Hepatocyte (in vitro differentiated cells): ENCODE data around the gene ABTB1. TPM values are rescaled to one million over a fixed set of nuclear protein-coding genes. Genes with fewer than 3 reads are reported as not detected.

Experiments
- DNase-seq: peaks from one replicate; pipeline ENCODE4 v3.0.0-alpha.2; 2016; ENCODE audit warnings: low spot score
- H2AFZ ChIP-seq: fragments of 200-600 bp; sonication (generic); 2 replicates; pipeline ENCODE4 v1.6.0; 2016; ENCODE audit warnings: antibody characterized with exemption, mild to moderate bottlenecking
- H3K27ac ChIP-seq: fragments of 200-600 bp; sonication (generic); 2 replicates; pipeline ENCODE4 v1.5.1; 2016; ENCODE audit warnings: mild to moderate bottlenecking
- H3K27me3 ChIP-seq: fragments of 200-600 bp; sonication (generic); 2 replicates; pipeline ENCODE4 v1.6.1; 2016
- H3K36me3 ChIP-seq: fragments of 200-600 bp; sonication (generic); replicated peaks from 2 replicates; pipeline ENCODE4 v1.5.1; 2016; ENCODE audit warnings: low read depth; ENCODE audit not compliant: insufficient read depth
- H3K4me1 ChIP-seq: fragments of 200-600 bp; sonication (generic); 2 replicates; pipeline ENCODE4 v1.5.1; 2016; ENCODE audit warnings: mild to moderate bottlenecking, moderate library complexity; ENCODE audit not compliant: insufficient read depth
- H3K4me2 ChIP-seq: fragments of 200-600 bp; sonication (generic); 2 replicates; pipeline ENCODE4 v1.6.0; 2016
- H3K4me3 ChIP-seq: fragments of 200-600 bp; sonication (generic); 2 replicates; pipeline ENCODE4 v1.5.1; 2016; ENCODE audit warnings: mild to moderate bottlenecking
- H3K79me2 ChIP-seq: fragments of 200-600 bp; sonication (generic); 2 replicates; pipeline ENCODE4 v1.6.0; 2017; ENCODE audit warnings: mild to moderate bottlenecking
- H3K9me2 ChIP-seq: fragments of 200-600 bp; sonication (generic); replicated peaks from 2 replicates; pipeline ENCODE4 v1.6.0; 2017; ENCODE audit warnings: mild to moderate bottlenecking; ENCODE audit not compliant: insufficient read depth
- H3K9me3 ChIP-seq: fragments of 200-600 bp; sonication (generic); 2 replicates; pipeline ENCODE4 v1.5.1; 2016; ENCODE audit warnings: low read depth, mild to moderate bottlenecking
- H4K20me1 ChIP-seq: fragments of 200-600 bp; sonication (generic); 2 replicates; pipeline ENCODE4 v1.6.0; 2016; ENCODE audit warnings: mild to moderate bottlenecking; ENCODE audit not compliant: insufficient read depth, poor library complexity, severe bottlenecking
- EZH2 ChIP-seq: fragments of 200-600 bp; sonication (generic); IDR thresholded peaks from 2 replicates; pipeline ENCODE4 v1.6.1; 2016; ENCODE audit warnings: antibody characterized with exemption, mild to moderate bottlenecking, borderline replicate concordance
- EZH2phosphoT487 ChIP-seq: fragments of 200-600 bp; sonication (generic); IDR thresholded peaks from one replicate; pipeline ENCODE4 v1.6.1; 2018; ENCODE audit warnings: antibody characterized with exemption, mild to moderate bottlenecking, low read depth, moderate library complexity; ENCODE audit not compliant: unreplicated experiment, severe bottlenecking
- WGBS: methylation state at CpG from one replicate; pipeline ENCODE4 v1.1.6; 2016; ENCODE audit warnings: low lambda C conversion rate; ENCODE audit errors: missing lambda C conversion rate; 5-methylcytosine and 5-hydroxymethylcytosine counted together
- polyA plus RNA-seq: library from polyadenylated mRNA; unstranded; fragments of >200 nt; fragmentation: Nextera tagmentation; extraction: Ambion mirVana; gene quantifications from 2 replicates; pipeline ENCODE4 v1.2.1, GENCODE V29; 2016
- total RNA-seq: library from RNA; depleted of rRNA; stranded (reverse); fragments of >200 nt; gene quantifications from 2 replicates; pipeline ENCODE4 v1.2.3, GENCODE V29; 2014
- TF ChIP-seq, protein P1 (sequence below): fragments of 200-600 bp; sonication (generic); IDR thresholded peaks from 2 replicates; pipeline ENCODE4 v1.5.1; 2016; ENCODE audit warnings: antibody characterized with exemption, mild to moderate bottlenecking; ENCODE audit not compliant: poor library complexity

The ABTB1 gene
- total and polyA plus RNA-seq, 2 experiments from 2014 or later: 4.7 to 13.8 TPM

DNA sequence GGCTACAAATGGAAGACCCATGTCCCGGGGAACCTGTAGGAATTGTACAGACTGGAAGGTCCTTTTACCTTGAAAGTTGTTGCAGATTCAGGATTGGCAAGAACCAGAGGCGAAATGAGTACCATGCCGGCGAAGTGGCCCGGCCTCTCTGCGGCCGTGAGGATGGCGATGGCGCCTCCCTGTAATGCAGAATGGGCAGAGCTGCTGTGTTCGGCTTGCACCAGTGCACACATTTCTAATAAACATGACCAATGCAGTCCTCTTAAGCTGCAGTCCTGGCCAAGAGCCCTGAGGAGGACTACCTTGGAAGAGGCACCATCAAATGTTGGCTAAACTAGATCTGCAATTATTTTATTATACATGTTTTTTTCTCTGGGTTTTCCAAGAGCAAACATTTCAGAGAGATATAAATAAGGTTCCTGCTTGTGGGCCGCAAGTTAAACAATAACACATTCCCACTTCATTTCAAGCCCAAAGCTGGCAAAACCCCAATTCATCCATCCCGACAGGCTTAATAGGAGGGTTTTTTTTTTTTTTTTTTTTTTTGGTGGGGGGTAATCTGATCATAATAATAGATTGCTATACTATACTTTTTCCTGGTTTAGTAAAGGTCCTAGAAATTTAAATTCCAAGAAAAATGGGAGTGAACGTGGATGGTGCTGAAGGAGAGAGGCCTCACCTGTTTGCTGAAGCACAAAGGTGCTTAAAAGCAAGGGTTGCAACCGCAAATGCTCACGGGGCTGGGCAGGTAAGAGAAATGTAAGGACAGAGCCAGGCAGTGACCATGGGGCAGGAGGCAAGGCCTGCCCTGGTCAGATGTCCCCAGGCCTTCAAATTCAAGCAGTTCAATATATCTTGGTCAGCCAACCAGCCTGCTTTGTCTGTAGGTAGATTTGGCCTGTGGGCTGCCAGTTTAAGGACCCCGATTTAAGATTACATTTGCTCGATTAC is 48.5 kb downstream of the ABTB1 start:
- Histone ChIP-seq H3K4me2 (no peak overlapping the region), H3K36me3 (no peaks in the 10 kb centered on the region), H3K79me2 (no peaks in the 10 kb centered on the region), H3K4me1 (peaks cover 4% of the 10 kb centered on the region), H3K27me3 (no peaks in the 10 kb centered on the region), H2AFZ (no peak overlapping the region), H3K9me3 (no peaks in the 10 kb centered on the region), H3K27ac (no peak overlapping the region), H3K4me3 (no peak overlapping the region), H4K20me1 (no peaks in the 10 kb centered on the region), H3K9me2 (no peaks in the 10 kb centered on the region)
- TF ChIP-seq EZH2phosphoT487: no peak
- TF ChIP-seq, protein P1, sequence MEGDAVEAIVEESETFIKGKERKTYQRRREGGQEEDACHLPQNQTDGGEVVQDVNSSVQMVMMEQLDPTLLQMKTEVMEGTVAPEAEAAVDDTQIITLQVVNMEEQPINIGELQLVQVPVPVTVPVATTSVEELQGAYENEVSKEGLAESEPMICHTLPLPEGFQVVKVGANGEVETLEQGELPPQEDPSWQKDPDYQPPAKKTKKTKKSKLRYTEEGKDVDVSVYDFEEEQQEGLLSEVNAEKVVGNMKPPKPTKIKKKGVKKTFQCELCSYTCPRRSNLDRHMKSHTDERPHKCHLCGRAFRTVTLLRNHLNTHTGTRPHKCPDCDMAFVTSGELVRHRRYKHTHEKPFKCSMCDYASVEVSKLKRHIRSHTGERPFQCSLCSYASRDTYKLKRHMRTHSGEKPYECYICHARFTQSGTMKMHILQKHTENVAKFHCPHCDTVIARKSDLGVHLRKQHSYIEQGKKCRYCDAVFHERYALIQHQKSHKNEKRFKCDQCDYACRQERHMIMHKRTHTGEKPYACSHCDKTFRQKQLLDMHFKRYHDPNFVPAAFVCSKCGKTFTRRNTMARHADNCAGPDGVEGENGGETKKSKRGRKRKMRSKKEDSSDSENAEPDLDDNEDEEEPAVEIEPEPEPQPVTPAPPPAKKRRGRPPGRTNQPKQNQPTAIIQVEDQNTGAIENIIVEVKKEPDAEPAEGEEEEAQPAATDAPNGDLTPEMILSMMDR: no peak
- no peak for TF ChIP-seq EZH2
- WGBS: 92% methylated on average over 17 of the region's 17 CpGs
- no peak for DNase-seq

DNA sequence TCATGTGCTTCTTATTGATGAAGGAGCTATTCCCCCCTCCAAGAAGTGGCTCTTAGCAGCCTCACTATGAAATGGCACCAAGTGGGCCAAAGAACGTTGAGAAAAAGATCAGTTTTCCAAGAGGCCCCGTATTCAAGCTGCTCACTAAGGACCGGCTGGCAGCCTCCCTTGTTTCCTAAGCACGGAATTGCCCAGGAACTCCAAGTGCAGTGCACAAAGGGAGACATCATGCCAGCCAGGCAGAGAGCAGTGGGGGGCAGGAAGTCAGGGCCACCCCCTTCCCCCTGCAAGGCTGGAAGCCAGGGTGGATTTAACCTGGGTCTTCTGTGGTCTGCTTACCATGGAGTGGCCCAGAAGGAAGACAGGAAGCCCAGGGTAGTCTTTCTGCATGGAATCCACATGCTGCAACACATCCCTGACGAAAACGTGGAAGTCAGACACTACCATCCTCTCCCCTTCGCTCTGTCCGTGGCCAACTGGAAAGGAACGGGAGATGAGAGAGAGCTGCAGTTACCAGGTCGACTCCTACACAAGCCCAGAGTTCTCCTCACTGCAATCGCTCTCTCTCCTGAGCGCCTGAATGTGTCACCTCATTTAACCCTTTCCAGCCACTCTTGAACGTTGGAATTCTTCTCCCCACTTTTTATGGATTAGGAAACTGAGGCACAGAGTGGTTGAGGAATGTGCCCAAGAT is 49.5 kb downstream of the ABTB1 start:
- no peaks in the 10 kb centered on the region for H3K9me2 ChIP-seq
- H3K4me2 ChIP-seq: no peak overlapping the region
- H3K27me3 ChIP-seq: no peaks in the 10 kb centered on the region
- H3K9me3 ChIP-seq: no peaks in the 10 kb centered on the region
- 42% methylated on average over 13 of the region's 13 CpGs for WGBS
- H3K79me2 ChIP-seq: no peaks in the 10 kb centered on the region
- H2AFZ ChIP-seq: no peak overlapping the region
- TF ChIP-seq EZH2 (no peak), EZH2phosphoT487 (no peak)
- TF ChIP-seq, protein P1: no peak
- H3K4me3 ChIP-seq: no peak overlapping the region
- H4K20me1 ChIP-seq: no peaks in the 10 kb centered on the region
- H3K36me3 ChIP-seq: no peaks in the 10 kb centered on the region
- no peak overlapping the region for H3K27ac ChIP-seq
- no peak for DNase-seq
- peaks cover 4% of the 10 kb centered on the region for H3K4me1 ChIP-seq

DNA sequence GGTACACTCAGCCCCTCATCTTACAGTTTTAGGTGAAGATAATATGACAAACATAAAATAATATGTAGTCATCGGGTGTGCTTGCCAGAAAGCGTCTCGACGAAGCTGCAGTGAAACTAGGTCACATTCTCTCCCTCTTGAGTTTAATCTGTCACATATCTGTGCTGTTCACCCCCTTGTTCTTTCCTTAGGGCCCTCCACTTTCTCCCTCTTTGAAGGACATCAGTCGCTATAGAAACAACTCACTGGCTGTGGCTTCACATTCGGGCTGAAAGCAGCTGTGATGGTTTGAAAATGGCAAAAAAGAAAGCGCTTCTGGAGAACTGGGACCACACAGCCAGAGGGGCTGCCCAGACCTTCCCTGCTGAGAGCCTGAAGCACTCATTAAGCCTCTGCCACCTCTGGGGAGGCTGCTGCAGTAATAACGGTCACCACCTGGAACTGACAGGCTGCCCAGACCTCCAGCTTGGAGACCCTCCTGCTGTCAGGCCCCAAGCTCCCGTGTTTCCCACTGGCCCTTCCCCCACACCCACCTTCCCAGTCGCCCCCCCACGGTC is 50.3 kb downstream of the ABTB1 start:
- Histone ChIP-seq H3K4me1 (peaks cover 4% of the 10 kb centered on the region), H2AFZ (no peak overlapping the region), H3K36me3 (no peaks in the 10 kb centered on the region), H3K9me2 (no peaks in the 10 kb centered on the region), H3K27me3 (no peaks in the 10 kb centered on the region), H4K20me1 (no peaks in the 10 kb centered on the region), H3K4me3 (no peak overlapping the region), H3K4me2 (no peak overlapping the region), H3K9me3 (no peaks in the 10 kb centered on the region), H3K79me2 (no peaks in the 10 kb centered on the region), H3K27ac (no peak overlapping the region)
- no peak for DNase-seq
- WGBS: 53% methylated on average over 11 of the region's 11 CpGs
- TF ChIP-seq, protein P1: no peak
- TF ChIP-seq EZH2 (no peak), EZH2phosphoT487 (no peak)
